Activated B cell treated with CpG ODN at 0.5 μM for 24 hours (primary cell): ENCODE data around the gene EIF1AX. TPM values are rescaled to one million over a fixed set of nuclear protein-coding genes. Genes with fewer than 3 reads are reported as not detected.

ENCODE experiments used
- ATAC-seq: fragments of 200-7000 bp; cut with Tn5 transposase; one replicate; pipeline ENCODE4 v1.10.0; 2021; ENCODE audit warnings: low read depth, mild to moderate bottlenecking, moderate library complexity
- CTCF ChIA-PET: fragments of 350-600 bp; sonication (Branson Sonifier 250); formaldehyde crosslinking; loops from one replicate; lab custom pipeline; 2021; ENCODE audit warnings: antibody characterized with exemption; lab: Charles Lee
- POLR2A ChIA-PET: fragments of 350-600 bp; sonication (Branson Sonifier 250); formaldehyde crosslinking; loops from one replicate; lab custom pipeline; 2021; ENCODE audit warnings: antibody characterized with exemption; lab: Charles Lee
- DNase-seq: peaks from one replicate; pipeline ENCODE4 v3.0.0; 2022
- H3K27ac Mint-ChIP-seq: one replicate; pipeline ENCODE4 v1.8.0; 2020; ENCODE audit warnings: mixed read lengths
- H3K27me3 Mint-ChIP-seq: one replicate; pipeline ENCODE4 v1.8.0; 2021; ENCODE audit warnings: mixed read lengths
- H3K36me3 Mint-ChIP-seq: one replicate; pipeline ENCODE4 v1.8.0; 2021; ENCODE audit warnings: low read depth, mixed read lengths
- H3K4me1 Mint-ChIP-seq: one replicate; pipeline ENCODE4 v1.8.0; 2021; ENCODE audit warnings: mixed read lengths
- H3K4me3 Mint-ChIP-seq: one replicate; pipeline ENCODE4 v1.8.0; 2020; ENCODE audit warnings: mild to moderate bottlenecking, mixed read lengths
- H3K9me3 Mint-ChIP-seq: one replicate; pipeline ENCODE4 v1.8.0; 2020; ENCODE audit warnings: mixed read lengths
- intact Hi-C: fragments of 100-400 bp; cut with micrococcal nuclease; formaldehyde crosslinking; loops from one replicate; pipeline ENCODE4 v1.15.1; 2024
- total RNA-seq: library from RNA; stranded (reverse); gene quantifications from 2 replicates; pipeline ENCODE4 v1.2.3, GENCODE V29; 2022
- TF ChIP-seq, protein P1 (sequence below): fragments of 200-600 bp; IDR thresholded peaks from one replicate; pipeline ENCODE4 v1.8.0; 2022; ENCODE audit warnings: antibody characterized with exemption, mild to moderate bottlenecking

The EIF1AX gene, protein sequence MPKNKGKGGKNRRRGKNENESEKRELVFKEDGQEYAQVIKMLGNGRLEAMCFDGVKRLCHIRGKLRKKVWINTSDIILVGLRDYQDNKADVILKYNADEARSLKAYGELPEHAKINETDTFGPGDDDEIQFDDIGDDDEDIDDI
- total RNA-seq: 58.8 and 59.4 TPM in 2 replicates

DNA sequence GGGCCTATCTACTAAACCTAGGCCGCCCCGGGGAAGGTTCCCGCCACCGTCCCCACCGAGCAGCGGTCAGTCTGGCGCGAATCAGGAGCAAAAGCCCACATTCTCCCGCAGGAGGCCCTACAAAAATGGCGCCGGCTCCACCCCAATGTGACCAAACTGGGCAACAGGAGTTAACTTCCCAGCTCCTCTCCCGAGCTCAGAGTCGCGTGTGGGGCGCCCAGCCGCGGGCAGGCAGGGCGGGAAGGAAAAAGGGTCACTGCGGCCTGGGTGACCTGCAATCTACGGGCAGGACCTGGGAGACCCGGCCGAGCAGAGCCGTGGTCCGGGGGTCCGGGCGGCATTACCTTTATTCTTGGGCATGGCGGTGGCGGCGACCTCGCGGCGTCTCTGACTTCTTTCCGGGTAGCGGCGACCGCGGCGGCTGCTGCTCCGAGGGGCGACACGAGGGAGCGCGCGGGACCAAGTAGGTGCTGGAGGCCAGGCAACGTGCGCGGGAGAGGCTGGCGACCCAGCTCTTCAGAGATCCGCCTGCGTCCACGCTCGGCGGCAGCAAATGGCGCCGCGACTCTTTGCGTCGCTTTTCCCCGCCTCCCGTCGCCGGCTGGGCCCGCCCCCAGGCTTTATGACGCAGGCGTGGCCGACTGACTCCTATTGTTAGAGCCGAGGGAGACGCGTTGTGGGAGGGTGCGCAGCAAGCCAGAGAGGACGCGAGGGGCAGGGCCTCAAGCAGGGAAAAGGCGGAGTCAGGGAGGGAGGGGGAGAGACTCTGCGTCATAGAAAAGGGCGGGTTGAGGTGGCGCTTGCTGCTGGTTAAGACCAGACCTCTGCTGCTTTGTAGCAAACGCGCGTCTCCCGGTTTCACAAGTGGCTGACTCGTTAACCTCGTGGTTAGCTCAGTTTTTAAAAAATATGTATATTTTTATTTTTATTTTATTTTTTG lies at the start of gene EIF1AX:
Gene EIF1AX, minus strand, starts transcription at position 558 of the 940 bp plus-strand sequence. Its CDS starts 198 bp downstream, at position 360.
- H3K36me3 Mint-ChIP-seq: peaks cover 5% of the 10 kb centered on the region
- intact Hi-C loops: loop anchor here (1.0 to 5.0 kb wide), 5 partner anchors 81 to 1157 kb away; partner anchors contain the start of genes BCLAF3 and PHKA2
- TF ChIP-seq, protein P1, sequence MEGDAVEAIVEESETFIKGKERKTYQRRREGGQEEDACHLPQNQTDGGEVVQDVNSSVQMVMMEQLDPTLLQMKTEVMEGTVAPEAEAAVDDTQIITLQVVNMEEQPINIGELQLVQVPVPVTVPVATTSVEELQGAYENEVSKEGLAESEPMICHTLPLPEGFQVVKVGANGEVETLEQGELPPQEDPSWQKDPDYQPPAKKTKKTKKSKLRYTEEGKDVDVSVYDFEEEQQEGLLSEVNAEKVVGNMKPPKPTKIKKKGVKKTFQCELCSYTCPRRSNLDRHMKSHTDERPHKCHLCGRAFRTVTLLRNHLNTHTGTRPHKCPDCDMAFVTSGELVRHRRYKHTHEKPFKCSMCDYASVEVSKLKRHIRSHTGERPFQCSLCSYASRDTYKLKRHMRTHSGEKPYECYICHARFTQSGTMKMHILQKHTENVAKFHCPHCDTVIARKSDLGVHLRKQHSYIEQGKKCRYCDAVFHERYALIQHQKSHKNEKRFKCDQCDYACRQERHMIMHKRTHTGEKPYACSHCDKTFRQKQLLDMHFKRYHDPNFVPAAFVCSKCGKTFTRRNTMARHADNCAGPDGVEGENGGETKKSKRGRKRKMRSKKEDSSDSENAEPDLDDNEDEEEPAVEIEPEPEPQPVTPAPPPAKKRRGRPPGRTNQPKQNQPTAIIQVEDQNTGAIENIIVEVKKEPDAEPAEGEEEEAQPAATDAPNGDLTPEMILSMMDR: no peak
- ATAC-seq (peak; percentile 99), DNase-seq (peak; percentile 88)
- H3K27ac Mint-ChIP-seq: peak within 1 kb of the TSS; percentile 83
- H3K9me3 Mint-ChIP-seq: no peaks in the 10 kb centered on the region
- H3K4me1 Mint-ChIP-seq: peaks cover 23% of the 10 kb centered on the region
- ChIA-PET POLR2A (interaction anchor here (0.6 to 2.8 kb wide), 3 partner anchors 9 to 125 kb away, joined by 4 to 15 read pairs (median 4); partner anchors contain the start of gene RPS6KA3), CTCF (no interaction called here)
- H3K4me3 Mint-ChIP-seq: peak within 1 kb of the TSS; percentile 88
- H3K27me3 Mint-ChIP-seq: no peaks in the 10 kb centered on the region

- Mint-ChIP-seq H3K36me3 (peaks cover 41% of the 10 kb centered on the region), H3K27ac (no peak overlapping the region), H3K27me3 (no peaks in the 10 kb centered on the region), H3K4me3 (no peak overlapping the region), H3K4me1 (no peaks in the 10 kb centered on the region), H3K9me3 (no peaks in the 10 kb centered on the region)
- ATAC-seq: no peak
- ChIA-PET CTCF (no interaction called here), POLR2A (no interaction called here)
- no peak for DNase-seq
- TF ChIP-seq, protein P1: no peak
- intact Hi-C loops: no loop called here
These were observed 47.5 kb upstream of the EIF1AX start for GRCh38 chrX:20189171-20189570.

DNA sequence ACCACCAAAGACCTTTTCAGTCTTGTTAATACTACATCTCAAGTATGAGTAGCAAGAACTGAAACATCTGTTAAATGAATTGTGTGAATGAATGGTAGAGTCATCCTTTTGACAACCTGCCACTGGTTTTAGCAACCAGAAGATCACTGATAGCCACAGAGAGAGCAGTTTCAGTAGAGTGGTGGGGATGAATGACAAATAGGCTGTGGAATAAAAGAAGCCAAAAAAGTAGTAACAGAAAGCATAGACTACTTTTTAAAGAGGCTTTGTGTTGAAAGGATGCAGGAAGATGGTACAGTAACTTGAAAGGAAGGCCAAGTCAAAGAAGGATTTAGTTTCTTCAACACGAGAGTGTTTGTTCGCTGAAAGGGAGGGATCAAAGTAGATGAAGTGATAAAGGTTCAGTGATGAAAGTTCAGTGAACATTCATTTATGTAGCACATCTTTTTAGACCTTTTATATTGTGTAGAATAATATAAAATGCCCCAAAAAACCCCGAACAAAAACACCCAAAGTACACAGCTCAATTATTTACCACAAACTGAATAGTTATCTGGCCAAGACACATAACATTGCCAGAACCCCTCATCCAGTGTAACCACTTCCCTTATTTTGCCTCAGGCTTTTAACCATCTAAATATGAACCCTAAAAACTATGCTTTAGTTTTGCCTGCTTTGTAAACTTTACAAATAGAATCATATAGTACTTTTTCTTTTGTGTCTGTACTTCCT lies 40.1 kb upstream of the EIF1AX start:
- Mint-ChIP-seq H3K9me3 (no peaks in the 10 kb centered on the region), H3K36me3 (peaks cover 42% of the 10 kb centered on the region), H3K4me1 (peaks cover 10% of the 10 kb centered on the region), H3K27me3 (no peaks in the 10 kb centered on the region), H3K27ac (peak overlapping the region; percentile 65), H3K4me3 (no peak overlapping the region)
- ATAC-seq (no peak), DNase-seq (no peak)
- intact Hi-C loops: no loop called here
- TF ChIP-seq, protein P1: no peak
- POLR2A ChIA-PET: no interaction called here
- CTCF ChIA-PET: no interaction called here

DNA sequence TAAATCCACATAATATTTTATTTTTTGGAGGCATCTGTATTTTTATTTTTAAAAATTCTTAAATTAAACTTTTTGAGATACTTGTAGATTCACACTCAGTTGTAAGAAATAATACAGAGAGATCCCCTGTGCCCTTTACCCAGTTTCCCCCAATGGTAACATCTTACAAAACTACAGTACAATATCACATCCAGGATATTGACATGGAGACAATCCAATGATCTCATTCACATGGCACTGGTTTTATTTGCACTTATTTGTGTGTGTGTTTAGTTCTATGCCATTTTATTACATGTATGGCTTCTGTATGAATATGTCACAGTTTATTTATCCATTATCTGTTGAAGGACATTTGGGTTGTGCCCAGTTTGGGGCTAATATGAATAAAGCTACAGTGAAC lies 35.5 kb upstream of the EIF1AX start:
- no peak overlapping the region for H3K27ac Mint-ChIP-seq
- ATAC-seq (no peak), DNase-seq (no peak)
- no peaks in the 10 kb centered on the region for H3K9me3 Mint-ChIP-seq
- intact Hi-C loops: loop anchor here (10.0 kb wide), 1 partner anchor 268 kb away; no protein-coding TSS in a partner anchor
- ChIA-PET POLR2A (no interaction called here), CTCF (no interaction called here)
- H3K4me3 Mint-ChIP-seq: no peak overlapping the region
- H3K36me3 Mint-ChIP-seq: peaks cover 50% of the 10 kb centered on the region
- TF ChIP-seq, protein P1: no peak
- H3K27me3 Mint-ChIP-seq: no peaks in the 10 kb centered on the region
- H3K4me1 Mint-ChIP-seq: peaks cover 9% of the 10 kb centered on the region
